Measurements from ENCODE around the gene KAT7.

Gene KAT7

GRCh38 chr17:49817993-49818392, 29.5 kb downstream of the KAT7 start:
- peaks cover 21% of the 10 kb centered on the region for H3K4me1 ChIP-seq (ENCODE audit: insufficient read depth, low read length)
- peaks cover 40% of the 10 kb centered on the region for H4K20me1 ChIP-seq (ENCODE audit: insufficient read depth, low read length)
- H3K9me3 ChIP-seq (ENCODE audit: insufficient read depth, low read length, severe bottlenecking) = no peaks in the 10 kb centered on the region
- no peak overlapping the region for H3K4me2 ChIP-seq (ENCODE audit: insufficient read depth, low read length)
- H2AFZ ChIP-seq (ENCODE audit: low read depth, low read length) = no peak overlapping the region
- H3K36me3 ChIP-seq (ENCODE audit: insufficient read depth, low read length) = peaks cover 99% of the 10 kb centered on the region
- peaks cover 26% of the 10 kb centered on the region for H3K79me2 ChIP-seq (ENCODE audit: insufficient read depth, low read length)
- no peak overlapping the region for H3K4me3 ChIP-seq (ENCODE audit: low read depth in 1 of 2, low read length in 2 of 2)
- no peak overlapping the region for H3K9ac ChIP-seq (ENCODE audit: low read depth, low read length)
- TF ChIP-seq EZH2 (IDR thresholded peaks at IDR 0.05; ENCODE audit: borderline replicate concordance, low read depth, low read length, severe bottlenecking) (no peak), CTCF (IDR thresholded peaks at IDR 0.05; ENCODE audit: borderline replicate concordance, extremely low read depth, low read length, poor library complexity, severe bottlenecking) (no peak)
- no peaks in the 10 kb centered on the region for H3K27me3 ChIP-seq (ENCODE audit: insufficient read depth, low read length, poor library complexity)
- DNase-seq (peak; percentile 84), ATAC-seq (ENCODE audit: insufficient read depth, low read depth) (peak; percentile 100)
- peak overlapping the region; percentile 65 for H3K27ac ChIP-seq (ENCODE audit: low read length)

- Histone ChIP-seq H3K4me1 (ENCODE audit: insufficient read depth, low read length) (peaks cover 21% of the 10 kb centered on the region), H3K9me3 (ENCODE audit: insufficient read depth, low read length, severe bottlenecking) (no peaks in the 10 kb centered on the region), H3K36me3 (ENCODE audit: insufficient read depth, low read length) (peaks cover 100% of the 10 kb centered on the region), H3K79me2 (ENCODE audit: insufficient read depth, low read length) (peaks cover 17% of the 10 kb centered on the region), H3K4me3 (ENCODE audit: low read depth in 1 of 2, low read length in 2 of 2) (no peak overlapping the region), H4K20me1 (ENCODE audit: insufficient read depth, low read length) (peaks cover 40% of the 10 kb centered on the region), H3K9ac (ENCODE audit: low read depth, low read length) (no peak overlapping the region), H2AFZ (ENCODE audit: low read depth, low read length) (no peak overlapping the region), H3K27ac (ENCODE audit: low read length) (peak overlapping the region; percentile 40; the same call in 1 of the 2 replicates), H3K4me2 (ENCODE audit: insufficient read depth, low read length) (no peak overlapping the region), H3K27me3 (ENCODE audit: insufficient read depth, low read length, poor library complexity) (no peaks in the 10 kb centered on the region)
- ATAC-seq (ENCODE audit: insufficient read depth, low read depth) = no peak
- no peak for DNase-seq
- no peak for TF ChIP-seq EZH2 (IDR thresholded peaks at IDR 0.05; ENCODE audit: borderline replicate concordance, low read depth, low read length, severe bottlenecking)
Observed at GRCh38 chr17:49819138-49819537, 30.7 kb downstream of the KAT7 start.

- no peak overlapping the region for H3K27ac ChIP-seq (ENCODE audit: low read length)
Observed at GRCh38 chr17:49819651-49820050, 31.2 kb downstream of the KAT7 start.

GRCh38 chr17:49820773-49821172, 32.3 kb downstream of the KAT7 start:
- H4K20me1 ChIP-seq (ENCODE audit: insufficient read depth, low read length) = peaks cover 39% of the 10 kb centered on the region
- no peak overlapping the region for H3K27ac ChIP-seq (ENCODE audit: low read length)
- peaks cover 11% of the 10 kb centered on the region for H3K79me2 ChIP-seq (ENCODE audit: insufficient read depth, low read length)
- no peak for ATAC-seq (ENCODE audit: insufficient read depth, low read depth)
- no peak for DNase-seq
- H2AFZ ChIP-seq (ENCODE audit: low read depth, low read length) = no peak overlapping the region
- no peak overlapping the region for H3K4me2 ChIP-seq (ENCODE audit: insufficient read depth, low read length)
- H3K9me3 ChIP-seq (ENCODE audit: insufficient read depth, low read length, severe bottlenecking) = no peaks in the 10 kb centered on the region
- no peak overlapping the region for H3K9ac ChIP-seq (ENCODE audit: low read depth, low read length)
- peaks cover 100% of the 10 kb centered on the region for H3K36me3 ChIP-seq (ENCODE audit: insufficient read depth, low read length)
- no peaks in the 10 kb centered on the region for H3K27me3 ChIP-seq (ENCODE audit: insufficient read depth, low read length, poor library complexity)
- TF ChIP-seq CTCF (IDR thresholded peaks at IDR 0.05; ENCODE audit: borderline replicate concordance, extremely low read depth, low read length, poor library complexity, severe bottlenecking) (no peak), EZH2 (IDR thresholded peaks at IDR 0.05; ENCODE audit: borderline replicate concordance, low read depth, low read length, severe bottlenecking) (no peak)
- no peak overlapping the region for H3K4me3 ChIP-seq (ENCODE audit: low read depth in 1 of 2, low read length in 2 of 2)
- H3K4me1 ChIP-seq (ENCODE audit: insufficient read depth, low read length) = peaks cover 21% of the 10 kb centered on the region

More at GRCh38 chr17:49819651-49820050, 31.2 kb downstream of the KAT7 start:
- Histone ChIP-seq H3K9ac (ENCODE audit: low read depth, low read length) (no peak overlapping the region), H3K9me3 (ENCODE audit: insufficient read depth, low read length, severe bottlenecking) (no peaks in the 10 kb centered on the region), H3K27me3 (ENCODE audit: insufficient read depth, low read length, poor library complexity) (no peaks in the 10 kb centered on the region), H3K4me1 (ENCODE audit: insufficient read depth, low read length) (peaks cover 21% of the 10 kb centered on the region), H3K4me2 (ENCODE audit: insufficient read depth, low read length) (no peak overlapping the region), H2AFZ (ENCODE audit: low read depth, low read length) (no peak overlapping the region), H3K4me3 (ENCODE audit: low read depth in 1 of 2, low read length in 2 of 2) (no peak overlapping the region), H4K20me1 (ENCODE audit: insufficient read depth, low read length) (peaks cover 40% of the 10 kb centered on the region), H3K79me2 (ENCODE audit: insufficient read depth, low read length) (peaks cover 15% of the 10 kb centered on the region), H3K36me3 (ENCODE audit: insufficient read depth, low read length) (peaks cover 100% of the 10 kb centered on the region)
- DNase-seq (no peak), ATAC-seq (ENCODE audit: insufficient read depth, low read depth) (no peak)
- no peak for TF ChIP-seq EZH2 (IDR thresholded peaks at IDR 0.05; ENCODE audit: borderline replicate concordance, low read depth, low read length, severe bottlenecking)
- no peak for TF ChIP-seq CTCF (IDR thresholded peaks at IDR 0.05; ENCODE audit: borderline replicate concordance, extremely low read depth, low read length, poor library complexity, severe bottlenecking)

Data from DND-41 (cell line).